Nucleus accumbens (tissue), 56 donors: ENCODE results near the gene NFASC.

Experiments
- DNase-seq, 56 donors: peaks; one replicate each; lab custom pipeline; 2025; lab: John Stamatoyannopoulos, UW

The NFASC gene

DNA sequence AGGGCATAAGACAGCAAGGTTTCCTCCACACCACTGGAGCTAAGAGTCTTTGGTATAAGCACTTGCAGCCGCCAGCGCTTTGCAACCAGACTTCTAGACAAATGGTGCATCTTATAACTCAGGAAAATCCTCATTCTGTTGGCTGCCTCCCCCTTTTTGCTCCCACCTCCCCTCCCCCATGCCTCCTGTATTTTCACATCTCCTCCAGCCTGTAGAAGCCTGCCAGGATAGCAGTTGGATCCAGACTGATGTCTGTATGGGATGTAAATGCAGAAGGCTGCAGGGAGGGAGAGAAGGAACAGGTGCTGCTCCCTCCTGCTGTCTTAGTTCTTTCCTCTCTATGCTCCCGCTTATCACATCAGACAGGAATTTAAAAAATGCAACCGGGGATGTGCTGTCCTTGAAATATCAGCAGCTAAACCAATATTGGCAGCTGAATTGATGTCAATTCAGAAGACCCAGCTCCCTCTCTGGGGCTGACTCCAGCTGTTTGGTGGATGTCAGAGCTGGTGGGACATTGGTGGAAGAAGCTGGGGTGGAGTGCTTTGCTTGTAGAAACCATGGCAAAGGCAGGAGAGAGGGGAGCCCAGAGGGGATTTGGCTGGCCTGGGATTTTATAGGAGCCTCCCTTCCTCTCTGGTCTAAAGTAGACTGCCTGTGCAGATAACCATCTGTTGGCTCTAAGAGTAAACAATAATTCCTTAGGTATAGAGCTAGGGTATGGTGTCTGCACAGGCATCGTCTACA is 53.5 kb downstream of the NFASC start:
- no peak for DNase-seq

DNA sequence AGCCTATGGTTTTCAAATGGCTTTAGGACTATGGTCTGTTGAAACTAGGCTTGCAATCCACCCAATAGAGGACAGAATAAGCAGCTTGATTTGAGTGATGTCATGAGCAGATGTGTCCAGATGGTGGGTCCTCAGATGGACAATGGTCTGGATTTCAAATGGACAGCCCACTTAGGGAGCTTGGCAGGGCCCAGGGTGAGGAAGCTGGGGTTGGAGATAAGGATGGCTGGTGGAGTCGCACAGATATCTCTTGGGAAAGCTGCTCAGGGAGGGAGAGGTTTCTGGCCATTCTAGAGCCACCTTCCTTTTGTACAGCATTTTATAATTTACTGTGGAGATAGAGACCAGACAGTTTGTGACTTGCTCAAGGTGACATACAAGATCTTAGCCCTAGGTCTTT is 55.0 kb downstream of the NFASC start:
- DNase-seq = peak in 1 of 56 donors; percentile 19

DNA sequence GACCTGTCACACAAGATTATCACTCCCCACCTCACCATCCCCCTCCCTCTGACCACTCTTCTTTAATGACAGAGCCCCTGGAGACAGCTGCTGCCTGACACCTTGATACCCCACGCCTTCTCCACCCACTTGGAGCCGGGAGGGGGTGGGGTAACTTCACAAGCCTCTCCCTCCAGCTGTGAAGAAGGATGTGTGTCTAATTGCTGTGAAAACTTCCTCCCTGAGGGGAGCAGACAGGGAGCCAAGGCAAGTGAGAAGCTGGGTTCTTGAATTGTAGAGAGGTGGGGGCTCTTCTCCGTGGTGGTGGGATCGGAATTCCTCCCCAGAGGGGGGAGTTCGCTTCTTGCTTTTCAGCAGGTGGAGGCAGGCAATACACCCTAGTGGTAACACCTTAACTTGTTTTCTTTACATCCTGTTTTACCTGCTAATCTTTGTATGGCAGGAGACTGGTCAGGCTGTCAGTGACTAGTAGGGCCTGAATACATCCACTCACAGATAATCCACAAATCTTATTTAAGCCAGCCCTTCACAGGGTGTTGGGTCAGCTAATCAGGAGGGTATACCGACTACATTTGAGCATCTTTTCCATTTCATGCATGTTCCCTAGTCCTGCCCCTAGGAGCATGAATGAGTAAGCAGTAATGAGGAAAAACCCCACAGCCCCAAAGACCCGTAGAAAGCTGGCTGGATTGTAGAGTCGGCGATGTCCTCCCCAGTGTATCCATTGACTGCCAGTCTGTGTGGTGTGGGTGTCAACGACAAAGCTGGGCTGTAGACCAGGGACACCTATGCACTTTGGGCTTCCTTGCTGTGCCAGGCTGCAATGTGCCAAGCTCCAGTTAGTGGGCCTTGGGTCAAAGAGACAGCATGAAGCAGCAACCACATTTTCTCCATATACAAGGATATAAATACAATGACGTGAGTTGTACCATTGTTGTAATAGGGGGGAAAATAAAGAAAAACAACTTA is 57.3 kb downstream of the NFASC start:
- no peak for DNase-seq

DNA sequence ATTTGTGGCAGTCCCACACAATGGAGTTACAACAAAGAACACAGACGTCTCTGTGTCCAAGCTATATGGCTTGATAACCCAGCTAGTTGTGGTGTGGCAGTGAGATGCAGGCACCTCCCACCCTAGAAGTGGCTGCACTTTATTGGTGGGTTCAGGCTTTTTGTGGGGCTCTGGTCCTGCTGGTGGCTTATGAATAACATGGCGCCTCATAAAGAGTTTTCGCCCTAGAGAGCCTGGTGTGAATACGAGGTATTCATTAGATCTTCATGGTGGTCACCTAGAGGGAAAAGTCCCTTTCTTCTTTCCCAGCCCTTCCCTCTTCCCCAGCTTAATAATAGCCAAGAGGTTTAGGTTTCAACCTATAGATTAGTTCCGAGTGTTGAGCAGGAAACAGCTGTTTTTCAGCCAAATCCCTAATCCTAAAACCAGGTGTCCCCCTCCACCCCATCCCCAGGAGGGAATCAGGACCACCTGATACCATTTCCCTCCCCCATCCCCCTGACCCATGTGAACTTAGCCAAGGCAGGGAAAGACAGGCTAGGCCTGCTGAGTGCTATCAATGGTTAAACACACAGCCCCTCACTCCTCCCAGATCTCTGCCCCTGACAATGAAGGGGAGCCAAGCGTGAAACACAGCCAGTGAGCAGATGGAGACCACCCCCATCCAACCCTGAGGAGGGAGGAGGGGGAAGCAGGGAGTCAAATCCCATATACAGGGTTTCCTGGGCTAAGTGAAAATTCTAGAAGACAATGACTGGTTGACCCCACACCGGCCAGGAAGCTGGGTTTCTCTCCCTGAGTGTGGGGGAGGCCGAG is 58.2 kb downstream of the NFASC start:
- DNase-seq = no peak

DNA sequence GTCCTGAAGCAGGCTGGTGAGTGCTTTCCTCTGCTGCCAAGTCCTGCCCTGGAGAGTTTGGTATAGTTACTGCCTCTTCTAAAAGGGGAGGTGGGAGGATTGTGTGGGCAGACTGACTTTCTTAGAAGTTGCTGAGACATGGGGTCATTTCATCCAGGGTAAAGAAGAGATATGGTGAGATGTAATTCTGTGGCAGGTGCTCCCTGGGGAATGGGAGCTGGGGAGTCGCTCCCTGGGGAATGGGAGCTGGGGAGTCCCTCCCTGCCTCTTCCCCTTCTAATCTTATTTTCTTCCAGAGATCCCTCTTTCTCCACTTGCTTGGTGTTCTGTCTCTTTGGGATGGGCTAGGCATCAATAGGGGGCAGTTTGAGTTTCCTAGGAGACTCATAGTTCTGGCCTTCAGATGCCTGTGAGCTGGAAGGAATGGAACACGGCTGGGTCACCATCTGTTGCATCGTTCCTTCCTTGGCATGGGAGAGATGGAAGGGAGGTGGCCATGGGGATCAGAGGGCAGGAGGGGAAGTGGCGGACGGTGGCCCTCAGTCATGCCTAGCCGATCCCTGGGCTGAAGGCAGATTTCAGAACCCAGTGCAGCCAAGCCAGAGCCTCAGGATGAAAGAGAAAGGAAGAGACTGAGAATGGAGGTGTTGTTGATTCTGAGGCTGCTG is 59.0 kb downstream of the NFASC start:
- DNase-seq = no peak

DNA sequence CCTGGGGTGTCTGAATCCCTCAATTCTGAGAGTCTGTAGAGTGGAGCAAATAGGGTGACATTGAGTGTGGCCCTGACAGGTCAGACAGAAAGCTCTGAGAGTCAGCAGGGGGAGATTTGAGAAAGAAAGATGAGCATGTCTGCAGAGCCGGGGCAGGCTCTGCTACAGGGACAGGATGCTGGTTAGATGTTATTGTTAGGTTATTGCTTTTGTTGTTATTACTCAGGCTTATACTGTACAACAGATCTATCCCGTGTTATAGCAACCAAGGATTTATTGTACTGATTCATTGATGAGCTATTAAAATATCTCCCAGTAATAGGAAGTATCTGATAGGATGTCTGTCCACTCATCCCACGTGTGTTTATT is 59.5 kb downstream of the NFASC start:
- DNase-seq = no peak

DNA sequence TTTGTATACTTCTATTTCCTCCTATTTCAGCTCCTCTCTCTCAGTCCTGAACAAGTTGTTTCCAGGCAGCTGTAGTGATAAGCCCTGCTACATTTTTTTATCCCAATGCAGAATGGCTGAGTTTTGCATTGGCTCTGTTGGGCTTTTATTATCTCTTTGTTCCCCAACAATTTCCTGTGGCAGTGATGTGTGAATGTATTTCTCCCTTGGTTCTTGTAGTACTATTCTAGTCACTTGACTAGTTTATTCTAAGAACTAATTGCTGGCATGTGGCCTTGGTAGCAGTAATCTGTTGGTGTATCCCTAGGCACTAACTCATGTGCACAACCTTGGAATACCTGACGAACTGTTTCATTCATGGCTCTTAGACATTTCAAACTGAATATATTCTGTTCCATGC is 60.7 kb downstream of the NFASC start:
- DNase-seq = no peak

DNA sequence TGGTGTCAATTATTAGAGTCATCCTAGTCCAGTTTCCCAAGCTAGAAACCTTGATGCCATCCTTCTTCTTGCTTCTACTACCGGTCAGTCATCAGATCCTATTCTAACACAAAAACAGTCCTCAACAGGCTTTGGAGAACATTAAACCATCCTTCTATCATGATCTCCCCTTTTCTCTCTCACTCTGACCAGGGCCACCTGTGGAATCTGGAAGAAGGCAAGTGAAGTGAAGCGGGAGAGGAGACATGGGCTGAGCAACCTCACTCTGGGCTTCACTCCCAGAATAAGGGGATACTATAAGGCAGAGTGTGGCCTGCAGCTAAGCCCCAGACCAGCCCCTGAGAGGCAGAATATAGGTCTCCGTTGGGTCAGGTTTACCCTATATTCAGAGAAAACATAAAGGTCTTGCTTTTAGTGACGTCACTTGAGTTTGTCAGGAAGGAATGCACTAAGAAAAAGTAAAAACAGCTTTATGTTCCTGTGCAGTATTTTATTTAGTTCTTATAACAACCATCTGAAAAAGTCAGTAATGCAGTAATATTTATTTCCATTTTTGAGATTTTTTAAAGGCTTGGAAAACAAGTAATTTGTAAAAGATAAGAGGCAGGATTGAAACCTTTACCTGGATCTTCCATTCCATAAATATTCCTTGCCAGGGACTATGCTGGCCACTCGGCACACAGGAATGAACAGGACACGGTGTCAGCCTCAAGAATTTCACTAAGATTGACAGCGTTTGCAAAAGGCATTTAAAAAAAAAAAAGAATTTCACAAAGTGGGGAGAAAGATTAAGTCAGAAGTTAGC is 61.3 kb downstream of the NFASC start:
- no peak for DNase-seq

DNA sequence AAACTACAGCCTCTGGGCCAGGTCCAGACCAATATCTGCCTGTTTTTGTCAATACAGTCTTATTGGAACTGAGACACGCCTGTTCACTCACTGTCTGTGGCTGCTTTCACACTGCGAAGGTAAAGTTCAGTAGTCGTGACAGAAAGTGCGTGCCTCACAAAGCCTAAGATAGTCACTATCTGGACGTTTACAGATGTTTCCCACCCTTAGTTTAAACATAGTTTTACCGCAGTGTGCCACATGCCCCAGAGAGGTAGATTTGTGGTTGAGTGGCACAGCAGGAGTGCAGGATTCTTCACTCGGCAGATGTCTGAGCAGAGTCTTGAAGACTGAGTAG is 61.9 kb downstream of the NFASC start:
- no peak for DNase-seq

DNA sequence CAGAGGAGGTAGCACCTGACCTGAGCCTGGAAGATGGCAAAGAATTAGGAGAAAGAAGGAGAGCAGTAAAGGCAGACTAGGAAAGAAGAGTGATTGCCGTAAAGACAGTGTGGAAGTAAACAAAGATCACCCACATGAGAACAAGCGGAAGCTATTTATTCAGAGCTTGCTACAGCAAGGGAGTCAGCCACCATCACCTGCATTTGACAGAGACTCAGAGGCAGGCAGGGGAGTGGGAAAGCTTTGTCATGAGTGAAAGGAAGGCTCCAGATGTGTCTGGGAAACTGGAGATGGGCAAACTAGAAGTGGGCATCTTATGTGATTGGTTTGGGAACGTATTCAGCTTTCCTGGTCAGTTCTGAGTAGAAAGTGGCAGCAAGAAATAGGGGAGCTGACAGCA is 64.5 kb downstream of the NFASC start:
- DNase-seq = no peak

DNA sequence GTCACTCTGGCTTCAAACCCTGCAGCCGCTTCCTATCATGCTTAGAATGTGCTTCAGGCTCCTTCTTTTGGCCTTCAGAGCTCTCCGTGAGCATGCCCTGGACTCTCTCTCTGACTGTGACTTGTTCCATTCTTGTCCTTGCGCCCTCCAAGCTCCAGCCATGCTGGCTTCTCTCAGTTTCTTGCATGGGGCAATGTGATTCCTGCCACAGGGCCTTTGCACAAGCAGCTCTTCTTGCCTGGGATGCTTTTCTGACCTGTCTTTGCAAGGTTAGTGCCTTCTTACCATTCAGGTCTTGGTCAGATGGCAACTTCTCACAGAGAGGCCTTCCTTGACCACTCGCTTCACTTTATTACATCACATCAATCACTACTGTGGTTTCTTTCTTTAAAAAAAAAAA is 66.1 kb downstream of the NFASC start:
- no peak for DNase-seq

DNA sequence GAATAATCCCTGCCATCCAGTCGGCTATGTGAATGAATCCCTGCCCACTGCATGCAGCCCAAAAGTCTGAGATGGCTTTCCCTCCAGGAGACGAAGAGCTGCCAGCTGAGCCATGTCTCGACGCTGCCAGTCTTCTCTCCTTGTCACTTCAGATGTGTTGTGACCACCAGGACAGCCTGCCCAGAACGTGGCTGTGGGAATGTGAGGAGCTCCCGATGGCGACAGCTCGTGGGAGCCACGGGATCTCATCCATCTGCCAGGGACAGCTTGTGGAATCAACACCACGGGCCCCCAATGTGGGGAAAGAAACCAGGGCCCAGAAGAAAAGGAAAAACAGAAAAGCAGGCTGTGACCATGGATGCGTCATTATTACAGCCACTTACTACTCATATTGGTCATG is 67.2 kb downstream of the NFASC start:
- no peak for DNase-seq

DNA sequence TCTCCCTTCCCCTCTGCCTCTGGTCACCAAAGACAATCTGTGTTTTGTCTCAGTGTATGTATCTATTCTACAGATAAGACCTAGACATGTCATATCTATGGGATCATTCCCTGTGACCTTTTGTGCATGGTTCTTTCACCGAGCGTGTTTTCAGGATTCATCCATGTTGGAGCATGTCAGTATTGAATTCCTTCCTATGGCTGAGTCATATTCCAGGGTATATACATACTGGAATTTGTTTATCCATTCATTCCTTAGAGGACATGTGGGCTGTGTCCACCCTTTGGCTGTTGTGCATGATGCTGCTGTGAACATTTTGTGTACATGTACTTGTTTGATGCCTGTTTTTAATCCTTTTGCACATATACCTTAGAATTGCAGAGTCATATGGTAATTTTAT is 69.9 kb downstream of the NFASC start:
- no peak for DNase-seq

DNA sequence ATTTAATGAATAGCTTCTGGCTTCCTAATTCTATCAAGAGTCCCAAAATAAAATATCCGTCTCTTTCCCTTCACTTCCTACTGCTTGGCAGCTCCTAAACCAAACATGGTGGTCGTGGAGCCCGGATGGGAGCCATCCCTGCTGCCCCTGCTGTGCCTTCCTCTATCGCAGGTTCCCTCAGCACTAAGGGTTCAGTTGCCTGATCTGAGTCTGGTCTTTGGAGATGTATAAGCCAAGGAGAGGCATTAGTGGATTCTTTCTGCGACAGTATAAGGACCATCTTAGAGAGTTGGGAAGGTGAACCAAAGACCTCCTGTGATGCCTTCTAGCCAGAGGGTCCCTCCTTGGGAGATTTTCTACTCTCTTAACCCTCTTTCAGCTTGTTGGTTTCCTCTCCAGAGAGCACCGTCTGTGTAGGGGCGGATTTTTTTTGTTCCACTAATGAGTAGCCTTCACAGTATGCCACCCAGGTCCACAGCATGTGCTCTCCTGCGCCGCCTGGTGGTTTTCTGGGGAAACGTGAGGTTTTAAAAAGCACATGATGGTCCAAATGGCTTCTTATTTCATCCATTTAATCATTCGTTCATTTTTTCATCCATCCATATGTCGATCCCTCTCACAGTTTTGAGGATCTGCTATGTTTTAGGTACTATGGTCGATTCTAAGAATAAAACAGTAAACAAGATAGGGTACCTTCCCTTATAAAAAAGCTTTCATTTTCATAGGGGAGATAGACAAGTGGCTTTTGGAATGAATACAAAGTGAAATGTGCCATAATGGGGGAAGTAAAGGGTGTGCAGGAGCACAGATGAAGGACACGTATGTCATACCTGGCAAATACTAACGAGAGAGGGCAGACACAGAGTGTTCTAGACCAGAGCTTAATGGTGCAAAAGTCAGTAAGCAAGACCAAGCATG is 71.0 kb downstream of the NFASC start:
- DNase-seq = peak in 43 of 56 donors; percentile 11 to 83 (median 46)

DNA sequence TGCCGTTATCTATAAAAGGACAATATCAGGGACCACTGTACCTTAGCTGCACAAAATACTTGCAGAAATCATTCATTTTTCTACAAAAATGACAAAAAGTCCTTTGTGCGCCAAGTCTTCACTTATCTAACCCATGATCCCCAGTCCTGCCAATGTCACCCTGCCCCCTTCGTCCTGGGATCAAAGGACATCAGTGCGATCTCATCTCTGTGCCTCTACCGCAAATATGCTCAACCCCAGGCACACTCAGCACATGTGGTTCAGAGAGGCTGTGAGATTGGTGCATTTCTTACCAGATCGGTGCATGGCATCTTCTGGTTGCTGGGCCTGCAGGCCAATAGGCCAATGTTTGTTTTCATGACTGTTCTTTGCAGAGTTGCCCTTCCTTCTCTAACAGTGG is 72.8 kb downstream of the NFASC start:
- DNase-seq = no peak

DNA sequence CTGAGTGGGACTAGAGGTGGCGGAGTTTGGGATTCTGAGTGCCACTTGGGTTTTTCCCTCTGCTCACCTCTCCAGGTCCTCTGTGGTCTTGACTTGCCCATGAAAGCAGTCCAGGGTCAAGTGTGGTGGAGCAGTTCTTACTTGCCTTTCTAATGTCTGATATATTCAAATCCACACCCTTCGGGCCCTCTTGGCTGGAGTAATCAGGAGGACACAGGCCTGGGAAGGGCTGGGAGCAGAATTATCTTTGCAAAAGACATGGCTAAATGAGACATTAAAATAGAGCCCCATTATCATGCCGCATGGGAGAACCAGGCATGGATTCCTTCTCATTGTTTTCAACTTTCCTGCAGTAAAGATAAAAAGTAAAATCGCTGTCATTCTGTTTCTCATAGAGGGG is 74.0 kb downstream of the NFASC start:
- no peak for DNase-seq

DNA sequence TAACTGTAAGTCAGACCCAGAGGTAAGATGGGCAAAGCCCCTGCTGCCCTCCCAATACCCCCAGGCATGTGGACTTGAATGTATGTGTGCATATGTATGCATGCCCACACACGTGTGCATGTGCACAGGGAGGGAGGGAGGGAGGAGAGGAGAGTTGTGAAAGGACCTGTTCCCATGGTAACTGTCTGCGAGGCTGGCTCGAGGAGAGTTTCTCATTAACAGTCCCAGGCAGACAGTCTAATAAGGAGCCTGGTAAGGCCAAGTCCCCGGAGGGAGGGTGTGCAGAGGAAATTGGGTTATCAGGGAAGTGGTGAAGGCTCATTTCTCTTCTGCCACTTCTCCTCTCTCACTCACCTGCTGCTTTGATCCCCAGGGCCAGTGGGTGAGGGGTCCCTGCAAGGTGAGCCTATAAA is 74.9 kb downstream of the NFASC start:
- peak in 27 of 56 donors; percentile 9 to 61 (median 21) for DNase-seq

DNA sequence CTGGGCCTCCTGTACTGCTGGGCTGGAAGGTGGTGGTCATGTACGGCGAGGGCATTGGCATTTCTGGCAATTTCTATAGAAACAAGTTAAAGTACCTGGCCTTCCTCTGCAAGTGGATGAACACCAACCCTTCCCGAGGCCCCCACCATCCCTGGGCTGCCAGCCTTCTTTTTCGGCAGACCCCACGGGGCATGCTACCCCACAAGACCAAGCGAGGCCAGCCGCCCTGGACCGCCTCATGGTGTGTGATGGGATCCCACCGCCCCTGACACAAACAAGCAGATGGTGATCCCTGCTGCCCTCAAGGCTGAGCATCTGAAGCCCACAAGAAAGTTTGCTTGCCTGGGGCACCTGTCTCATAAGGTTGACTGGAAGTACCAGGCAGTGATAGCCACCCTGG is 76.0 kb downstream of the NFASC start:
- no peak for DNase-seq

DNA sequence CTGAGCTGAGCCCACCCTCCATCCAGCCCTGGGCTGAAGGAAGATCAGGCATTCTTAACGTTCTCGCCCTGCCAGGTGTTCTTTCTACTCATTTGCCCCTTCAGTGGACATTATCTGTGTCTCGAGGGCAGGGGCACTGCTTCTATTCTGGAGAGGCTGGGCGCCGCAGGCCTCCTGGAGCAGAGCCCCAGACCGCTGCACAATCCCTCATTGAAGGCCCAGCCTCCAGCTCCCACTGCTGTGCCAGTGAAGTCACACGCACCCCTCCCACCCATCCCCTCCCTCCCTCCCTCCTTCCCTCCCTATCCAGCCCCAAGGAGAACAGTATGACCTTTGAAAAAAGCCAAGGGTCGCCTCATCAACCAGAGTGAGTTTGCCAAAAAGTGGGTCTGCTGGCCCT is 76.7 kb downstream of the NFASC start:
- DNase-seq = peak in 24 of 56 donors; percentile 7 to 63 (median 31)
